ENCODE measurements around the gene GABRR3.

Gene GABRR3

GRCh38 chr3:97988784-97989568 lies 46.1 kb downstream of the GABRR3 start:
- no peak for DNase-seq

DNA sequence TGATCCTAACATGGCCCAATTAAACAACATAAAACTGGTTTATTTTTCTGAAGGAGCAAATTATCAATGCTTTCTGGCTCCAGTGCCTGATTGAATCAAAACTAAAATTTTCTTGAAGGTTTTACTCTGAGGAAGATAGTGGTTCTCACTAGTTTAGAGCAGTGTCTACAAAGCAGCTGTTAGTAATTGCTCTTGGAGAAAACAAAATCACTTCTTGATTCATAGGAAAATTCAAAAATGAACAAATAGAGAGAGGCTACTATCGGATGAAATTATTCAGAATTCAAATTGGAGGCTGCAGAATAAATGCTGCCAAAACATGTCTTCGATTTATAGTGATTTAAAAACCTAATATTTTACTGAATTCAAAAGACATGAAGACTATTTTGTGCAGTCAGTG lies 47.8 kb downstream of the GABRR3 start:
- DNase-seq: no peak

GRCh38 chr3:97983933-97984491 lies 51.1 kb downstream of the GABRR3 start:
- DNase-seq: no peak

- no peak for DNase-seq
These were observed 53.2 kb downstream of the GABRR3 start for GRCh38 chr3:97981886-97982285.

DNA sequence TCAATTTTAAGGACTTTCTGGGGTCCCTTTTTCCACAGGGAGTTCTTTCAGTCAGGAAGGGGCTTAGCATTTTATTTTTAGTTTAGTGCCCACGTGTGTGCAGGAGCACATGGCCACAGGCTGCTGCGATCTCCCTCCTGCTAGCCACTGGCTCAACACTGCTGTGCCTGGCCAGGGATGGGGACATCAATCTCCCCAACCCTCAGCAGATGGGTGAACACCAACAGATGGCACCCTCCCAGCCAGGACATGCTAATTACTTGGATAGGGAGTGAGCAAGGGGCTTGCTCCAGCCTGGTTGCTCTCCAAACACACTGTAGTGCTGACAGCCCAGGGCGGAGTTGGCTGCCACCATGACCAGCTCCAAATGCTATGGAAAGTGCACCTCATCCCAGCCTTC lies 55.5 kb downstream of the GABRR3 start:
- DNase-seq: no peak

DNA sequence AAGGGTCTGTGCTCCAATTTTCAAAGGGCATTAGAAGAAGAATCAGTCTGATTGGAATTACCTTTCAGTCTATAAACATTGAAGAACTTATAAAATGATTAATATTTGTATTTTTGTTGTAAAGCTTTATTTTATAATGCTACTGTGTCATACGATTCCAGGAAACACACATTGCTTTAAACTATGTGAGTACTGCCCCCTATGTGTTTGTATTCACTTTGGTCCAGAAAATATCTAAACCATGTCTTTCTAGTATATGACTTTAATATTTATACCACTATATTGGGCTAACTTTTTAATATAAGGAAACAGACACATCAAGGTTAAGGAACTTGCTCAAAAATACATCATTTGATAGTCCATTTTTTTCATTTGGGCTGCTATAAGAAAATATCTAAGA lies 59.6 kb downstream of the GABRR3 start:
- no peak for DNase-seq

GRCh38 chr3:97974996-97975395 lies 60.1 kb downstream of the GABRR3 start:
- DNase-seq: no peak

GRCh38 chr3:97972976-97973375 lies 62.1 kb downstream of the GABRR3 start:
- no peak for DNase-seq

DNA sequence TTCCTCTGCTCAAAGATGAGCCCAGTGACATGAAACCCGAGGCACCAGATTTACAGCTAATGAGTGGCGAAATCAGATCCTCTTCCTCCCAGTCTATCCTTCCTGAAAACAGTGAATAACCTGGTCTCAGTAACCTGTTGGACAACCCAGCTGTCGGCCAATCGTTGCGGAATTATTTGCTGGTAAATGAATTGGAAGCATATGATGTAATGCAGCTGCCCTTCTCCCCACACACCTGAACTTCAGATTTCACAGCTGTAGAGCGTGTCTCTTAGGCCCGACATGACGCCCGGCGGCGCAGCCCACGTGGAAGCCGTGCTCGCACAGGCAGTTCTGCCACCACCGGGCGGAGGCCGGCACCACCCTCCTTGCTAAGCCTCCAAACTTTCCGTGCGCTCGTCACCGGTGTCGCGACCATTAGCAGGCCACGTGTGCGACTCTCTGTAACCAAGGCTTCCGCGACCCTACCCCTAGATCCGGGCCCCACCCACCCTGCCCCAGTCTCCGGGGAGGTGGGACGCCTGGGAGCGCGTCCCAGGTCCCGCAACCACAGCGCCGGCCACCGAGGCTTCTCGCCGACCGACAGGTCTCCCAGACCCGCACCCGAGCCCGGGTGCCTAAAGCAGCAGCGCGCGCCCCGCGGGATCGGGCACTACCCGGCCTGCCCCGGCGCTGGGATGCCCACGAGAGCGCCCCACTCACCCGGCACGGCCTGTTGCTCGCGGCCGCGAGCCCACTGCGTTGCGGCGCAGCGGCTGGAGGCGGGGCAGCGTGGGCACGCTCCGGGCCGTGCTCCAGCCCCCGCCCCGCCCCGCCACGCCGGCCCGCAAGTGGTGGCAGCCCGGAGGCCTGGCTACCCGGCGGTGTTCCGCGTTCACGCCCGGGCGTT lies 63.2 kb downstream of the GABRR3 start, which contains the start of gene RIOX2:
Gene RIOX2 (minus strand): TSS at position 753 of the 889 bp plus-strand sequence. CDS start 4,838 bp downstream, outside the sequence.
- DNase-seq: peak; percentile 79 to 83

- no peak for DNase-seq
These were observed 64.0 kb downstream of the GABRR3 start for GRCh38 chr3:97970956-97971620.

DNA sequence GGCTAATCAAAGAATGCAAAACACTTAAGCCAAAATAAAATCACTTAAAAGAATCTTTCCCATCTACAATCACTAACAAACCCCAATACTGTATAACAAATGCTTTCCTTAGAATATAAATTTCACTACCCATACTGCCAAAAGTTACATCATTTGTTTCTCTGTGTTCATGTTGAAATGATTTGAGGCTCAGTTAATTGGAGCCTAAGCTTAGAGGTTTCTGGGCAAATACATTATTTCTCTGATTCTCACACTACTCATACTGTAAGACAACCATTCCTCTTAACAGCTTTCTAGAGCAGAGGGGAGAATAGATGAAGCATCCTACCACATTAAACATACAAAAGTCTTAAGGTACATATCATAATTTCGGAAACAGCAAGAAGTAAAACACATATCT lies 65.0 kb downstream of the GABRR3 start:
- DNase-seq: no peak

GRCh38 chr3:97969541-97969940 lies 65.6 kb downstream of the GABRR3 start:
- DNase-seq: no peak

GRCh38 chr3:97968376-97968775 lies 66.7 kb downstream of the GABRR3 start:
- no peak for DNase-seq

DNA sequence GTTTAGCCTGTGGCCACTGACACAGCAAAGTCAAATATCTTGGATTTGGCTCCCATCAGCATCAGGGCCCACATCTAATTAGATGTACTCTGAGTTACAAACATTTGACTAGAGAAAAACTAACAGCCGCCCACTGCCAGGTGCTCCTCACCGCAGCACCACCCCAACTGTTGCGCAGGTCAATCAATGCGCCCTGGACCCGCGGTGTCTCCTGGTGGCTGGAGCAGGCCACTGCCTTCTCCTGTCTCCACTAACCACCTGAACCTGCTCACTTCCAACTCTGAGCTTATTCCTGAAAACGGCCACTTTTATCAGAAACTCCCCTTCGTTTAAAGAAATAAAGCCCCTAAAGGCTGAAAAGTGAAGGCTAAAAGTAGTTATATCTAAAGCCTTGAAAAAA lies 67.1 kb downstream of the GABRR3 start:
- DNase-seq: no peak

GRCh38 chr3:97960993-97961766 lies 73.9 kb downstream of the GABRR3 start:
- DNase-seq: no peak

GRCh38 chr3:97960551-97960950 lies 74.6 kb downstream of the GABRR3 start:
- no peak for DNase-seq

DNA sequence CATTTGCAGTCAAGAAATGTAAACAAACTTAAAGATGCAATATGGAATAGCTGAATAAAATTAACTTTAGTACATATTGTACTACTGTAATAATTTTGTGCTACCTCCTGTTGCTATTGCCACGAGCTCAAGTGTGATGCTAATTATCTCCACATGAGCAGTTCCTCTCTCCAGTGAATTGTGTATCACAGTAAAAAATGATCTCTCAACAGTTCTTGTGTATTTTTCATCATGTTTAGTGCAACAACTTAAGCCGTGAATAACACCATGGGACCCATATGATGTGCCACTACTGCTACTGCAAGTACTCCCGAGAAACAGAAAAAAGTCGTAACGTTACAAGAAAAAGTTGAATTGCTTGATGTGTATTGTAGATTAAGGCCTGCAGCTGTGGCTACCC lies 75.2 kb downstream of the GABRR3 start:
- no peak for DNase-seq

DNA sequence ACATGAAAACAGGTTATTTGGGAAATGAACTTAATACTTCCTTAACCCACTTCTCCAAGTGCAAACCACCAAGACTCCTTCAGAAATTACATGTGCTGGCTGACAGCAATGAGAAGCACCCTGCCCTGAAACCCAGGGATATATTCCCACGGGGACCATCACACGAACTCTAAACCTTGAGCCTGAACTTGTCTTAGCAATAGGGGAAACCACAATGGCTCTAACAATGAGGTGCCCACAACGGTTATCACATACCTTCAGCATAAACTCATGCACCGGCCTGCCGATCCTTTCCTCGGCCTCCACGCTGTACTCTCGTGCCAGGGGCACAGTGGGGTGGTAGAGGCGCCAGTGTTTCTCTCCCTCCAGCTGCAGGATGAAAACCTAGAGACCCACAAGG lies 76.3 kb downstream of the GABRR3 start:
- no peak for DNase-seq

DNA sequence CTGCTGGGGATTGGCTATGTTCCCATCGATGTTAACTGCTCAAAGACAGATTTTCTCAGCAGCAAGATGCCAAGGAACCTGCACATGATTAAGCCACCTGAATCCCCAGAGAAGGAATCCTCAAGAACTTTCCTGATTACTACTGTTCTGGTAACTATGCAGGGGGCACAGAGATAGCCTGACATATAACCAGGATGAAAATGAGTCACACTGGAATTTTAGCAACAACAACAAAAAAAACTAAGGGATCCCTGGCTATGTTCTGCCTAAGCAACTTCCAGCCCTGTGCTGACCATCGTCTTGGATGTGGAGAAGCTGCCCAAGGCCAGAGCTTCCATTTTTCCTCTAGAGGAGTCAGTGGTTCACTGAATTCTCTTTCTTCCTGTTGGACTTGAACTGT lies 76.7 kb downstream of the GABRR3 start:
- DNase-seq: no peak

DNA sequence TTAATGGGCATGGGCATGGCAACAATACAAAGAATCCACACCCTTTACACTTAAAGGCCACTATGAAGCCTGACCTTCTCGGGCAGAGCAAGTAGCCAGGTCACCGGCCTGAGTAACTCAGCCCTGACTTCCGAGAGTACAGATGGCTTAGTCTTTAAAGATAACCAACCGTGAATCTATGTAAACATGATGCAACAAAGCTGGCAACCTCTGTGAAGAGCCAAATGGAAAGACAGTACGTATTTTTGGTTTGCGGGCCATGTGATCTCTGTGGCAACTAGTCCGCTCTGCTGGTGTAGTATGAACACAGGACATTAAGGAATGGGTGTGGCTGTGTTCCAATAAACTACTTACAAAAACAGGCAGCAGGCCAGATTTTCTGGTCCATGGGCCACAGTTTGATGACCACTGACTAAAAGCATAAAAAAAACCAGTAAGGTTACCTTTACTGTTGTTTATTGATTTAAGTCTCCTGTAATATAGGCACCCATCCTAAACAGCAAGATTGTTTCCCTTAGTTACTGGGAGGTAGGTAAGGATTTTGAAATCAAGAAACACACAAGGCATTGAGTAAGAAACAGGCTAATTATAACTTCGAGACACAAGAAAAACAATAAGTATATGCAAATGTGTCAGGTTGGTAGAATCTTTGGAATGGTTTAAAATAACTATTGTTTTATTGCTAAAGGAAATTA lies 77.4 kb downstream of the GABRR3 start:
- no peak for DNase-seq

GRCh38 chr3:97956051-97956450 lies 79.1 kb downstream of the GABRR3 start:
- DNase-seq: no peak
